HepG2 (cell line): ENCODE measurements around the gene CALR. TPM values are rescaled to one million over a fixed set of nuclear protein-coding genes. Genes with fewer than 3 reads are reported as not detected.

Source experiments
- ATF4 ChIP-seq, 2 experiments: fragments of 450-650 bp in 1 of 2; sonication (generic) in 1 of 2; formaldehyde crosslinking; IDR thresholded peaks; 2 replicates each; pipeline versions ENCODE4 v1.5.0 to v1.8.0; 2020 to 2022; ENCODE audit warnings: mild to moderate bottlenecking in 1 of 2, missing genetic modification reagents in 1 of 2
- DPF2 ChIP-seq: sonication (generic); formaldehyde crosslinking; IDR thresholded peaks from 2 replicates; pipeline ENCODE4 v1.4.0; 2020; ENCODE audit warnings: mild to moderate bottlenecking, low read depth, missing genetic modification reagents, borderline replicate concordance
- ELF4 ChIP-seq: sonication (generic); formaldehyde crosslinking; IDR thresholded peaks from 2 replicates; pipeline ENCODE4 v1.5.0; 2020; ENCODE audit warnings: missing genetic modification reagents, mild to moderate bottlenecking, moderate library complexity, borderline replicate concordance
- EZH2 ChIP-seq: conservative IDR thresholded peaks from 2 replicates; pipeline ENCODE4 v1.6.1; 2012; ENCODE audit warnings: mild to moderate bottlenecking, low read depth, low read length, moderate library complexity
- MED8 ChIP-seq: sonication (generic); formaldehyde crosslinking; IDR thresholded peaks from 2 replicates; pipeline ENCODE4 v1.8.1; 2023; ENCODE audit warnings: mild to moderate bottlenecking, missing genetic modification reagents; ENCODE audit not compliant: insufficient replicate concordance
- NPAS2 ChIP-seq: sonication (generic); formaldehyde crosslinking; IDR thresholded peaks from 2 replicates; pipeline ENCODE4 v1.8.0; 2022; ENCODE audit warnings: mild to moderate bottlenecking, missing genetic modification reagents, borderline replicate concordance
- NR2F2 ChIP-seq: IDR thresholded peaks from 2 replicates; pipeline ENCODE4 v1.6.1; 2012; ENCODE audit warnings: low read depth, inconsistent platforms, borderline replicate concordance
- RNF2 ChIP-seq: fragments of 450-650 bp; conservative IDR thresholded peaks from 2 replicates; pipeline ENCODE4 v1.6.1; 2016; ENCODE audit warnings: low read depth
- SALL1 ChIP-seq: sonication (generic); formaldehyde crosslinking; IDR thresholded peaks from 2 replicates; pipeline ENCODE4 v1.8.0; 2022; ENCODE audit warnings: mild to moderate bottlenecking, missing genetic modification reagents
- TBL1XR1 ChIP-seq: fragments of 150-350 bp; IDR thresholded peaks from 2 replicates; pipeline ENCODE4 v1.6.1; 2014; ENCODE audit warnings: borderline replicate concordance, low read length; ENCODE audit not compliant: partially characterized antibody
- THAP8 ChIP-seq: sonication (generic); formaldehyde crosslinking; IDR thresholded peaks from 2 replicates; pipeline ENCODE4 v1.5.1; 2020; ENCODE audit warnings: missing genetic modification reagents, mild to moderate bottlenecking, borderline replicate concordance
- ZBTB49 ChIP-seq: sonication (generic); formaldehyde crosslinking; IDR thresholded peaks from 2 replicates; pipeline ENCODE4 v1.4.0; 2020; ENCODE audit warnings: missing genetic modification reagents, borderline replicate concordance
- ZNF329 ChIP-seq: sonication (generic); formaldehyde crosslinking; IDR thresholded peaks from 2 replicates; pipeline ENCODE4 v1.9.0; 2021; ENCODE audit warnings: low read depth, mild to moderate bottlenecking, missing genetic modification reagents
- ZNF549 ChIP-seq: sonication (generic); formaldehyde crosslinking; IDR thresholded peaks from 2 replicates; pipeline ENCODE4 v1.5.0; 2020; ENCODE audit warnings: missing genetic modification reagents
- ZNF558 ChIP-seq: sonication (generic); formaldehyde crosslinking; IDR thresholded peaks from 2 replicates; pipeline ENCODE4 v1.9.0; 2022; ENCODE audit warnings: mild to moderate bottlenecking, missing genetic modification reagents, borderline replicate concordance
- ZNF569 ChIP-seq: sonication (generic); formaldehyde crosslinking; IDR thresholded peaks from 2 replicates; pipeline ENCODE4 v1.5.0; 2020; ENCODE audit warnings: mild to moderate bottlenecking, missing genetic modification reagents, moderate library complexity, borderline replicate concordance
- ZNF749 ChIP-seq: sonication (generic); formaldehyde crosslinking; IDR thresholded peaks from 2 replicates; pipeline ENCODE4 v1.8.0; 2022; ENCODE audit warnings: mild to moderate bottlenecking, missing genetic modification reagents, moderate library complexity, borderline replicate concordance
- polyA plus RNA-seq, 8 experiments: library from polyadenylated mRNA; depleted of rRNA in 3 of 8; stranded (reverse) in 7 of 8; unstranded in 1 of 8; fragments of >200 nt; fragmentation: Illumina TruSeq in 4 of 8; extraction: Trizol in 4 of 8; gene quantifications; 2 replicates each; pipeline versions ENCODE4 v1.2.1 to v1.2.3, GENCODE V29; 2011 to 2016; ENCODE audit warnings: low read depth in 4 of 8, missing spikeins in 1 of 8, mixed read lengths in 1 of 8; ENCODE audit not compliant: insufficient read depth in 1 of 8
- total RNA-seq, 5 experiments: library from RNA; depleted of rRNA; stranded (reverse); fragments of >200 nt; fragmentation: Illumina TruSeq; extraction: Trizol; gene quantifications; 2 replicates each; pipeline ENCODE4 v1.2.3, GENCODE V29; 2016; ENCODE audit warnings: low read depth in 1 of 5
- TF ChIP-seq, protein P1 (sequence below): IDR thresholded peaks from 2 replicates; pipeline ENCODE4 v1.4.0; 2020; ENCODE audit warnings: mild to moderate bottlenecking, missing genetic modification reagents
- TF ChIP-seq, protein P2 (sequence below): sonication (generic); formaldehyde crosslinking; IDR thresholded peaks from 2 replicates; pipeline ENCODE4 v1.5.1; 2020; ENCODE audit warnings: mild to moderate bottlenecking, missing genetic modification reagents, borderline replicate concordance

CALR gene
- total and polyA plus RNA-seq, 2 of the 13 experiments (the other 11 are each of a cell fraction or from before 2014, with no cell fraction given): 898 to 934 TPM

GRCh38 chr19:12890787-12891552 is 47.4 kb upstream of the CALR start, which contains the start of gene GCDH (continued):
- TF ChIP-seq NPAS2 (no peak), NR2F2 (no peak), DPF2 (CRISPR knock-in tag) (no peak), ATF4 (CRISPR knock-in tag; IDR thresholded peaks at IDR 0.05) (no peak), ZNF549 (CRISPR knock-in tag) (no peak), ZNF558 (CRISPR knock-in tag) (no peak; the same call in 1 of the 2 replicates), RNF2 (peak; percentile 93), EZH2 (no peak), ZBTB49 (no peak), SALL1 (CRISPR knock-in tag) (no peak; the same call in 1 of the 2 replicates), ZNF749 (peak; percentile 20; the same call in 1 of the 2 replicates), ZNF569 (CRISPR knock-in tag) (0 out of 2 replicates have a peak, but pooled peaks have one; percentile 54), TBL1XR1 (no peak), ZNF329 (no peak), THAP8 (CRISPR knock-in tag) (no peak), MED8 (CRISPR knock-in tag) (no peak), ELF4 (CRISPR knock-in tag) (peak; percentile 77; the same call in 1 of the 2 replicates)
- TF ChIP-seq, protein P1, sequence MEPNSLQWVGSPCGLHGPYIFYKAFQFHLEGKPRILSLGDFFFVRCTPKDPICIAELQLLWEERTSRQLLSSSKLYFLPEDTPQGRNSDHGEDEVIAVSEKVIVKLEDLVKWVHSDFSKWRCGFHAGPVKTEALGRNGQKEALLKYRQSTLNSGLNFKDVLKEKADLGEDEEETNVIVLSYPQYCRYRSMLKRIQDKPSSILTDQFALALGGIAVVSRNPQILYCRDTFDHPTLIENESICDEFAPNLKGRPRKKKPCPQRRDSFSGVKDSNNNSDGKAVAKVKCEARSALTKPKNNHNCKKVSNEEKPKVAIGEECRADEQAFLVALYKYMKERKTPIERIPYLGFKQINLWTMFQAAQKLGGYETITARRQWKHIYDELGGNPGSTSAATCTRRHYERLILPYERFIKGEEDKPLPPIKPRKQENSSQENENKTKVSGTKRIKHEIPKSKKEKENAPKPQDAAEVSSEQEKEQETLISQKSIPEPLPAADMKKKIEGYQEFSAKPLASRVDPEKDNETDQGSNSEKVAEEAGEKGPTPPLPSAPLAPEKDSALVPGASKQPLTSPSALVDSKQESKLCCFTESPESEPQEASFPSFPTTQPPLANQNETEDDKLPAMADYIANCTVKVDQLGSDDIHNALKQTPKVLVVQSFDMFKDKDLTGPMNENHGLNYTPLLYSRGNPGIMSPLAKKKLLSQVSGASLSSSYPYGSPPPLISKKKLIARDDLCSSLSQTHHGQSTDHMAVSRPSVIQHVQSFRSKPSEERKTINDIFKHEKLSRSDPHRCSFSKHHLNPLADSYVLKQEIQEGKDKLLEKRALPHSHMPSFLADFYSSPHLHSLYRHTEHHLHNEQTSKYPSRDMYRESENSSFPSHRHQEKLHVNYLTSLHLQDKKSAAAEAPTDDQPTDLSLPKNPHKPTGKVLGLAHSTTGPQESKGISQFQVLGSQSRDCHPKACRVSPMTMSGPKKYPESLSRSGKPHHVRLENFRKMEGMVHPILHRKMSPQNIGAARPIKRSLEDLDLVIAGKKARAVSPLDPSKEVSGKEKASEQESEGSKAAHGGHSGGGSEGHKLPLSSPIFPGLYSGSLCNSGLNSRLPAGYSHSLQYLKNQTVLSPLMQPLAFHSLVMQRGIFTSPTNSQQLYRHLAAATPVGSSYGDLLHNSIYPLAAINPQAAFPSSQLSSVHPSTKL (CRISPR knock-in tag): no peak; the same call in 1 of the 2 replicates
- TF ChIP-seq, protein P2, sequence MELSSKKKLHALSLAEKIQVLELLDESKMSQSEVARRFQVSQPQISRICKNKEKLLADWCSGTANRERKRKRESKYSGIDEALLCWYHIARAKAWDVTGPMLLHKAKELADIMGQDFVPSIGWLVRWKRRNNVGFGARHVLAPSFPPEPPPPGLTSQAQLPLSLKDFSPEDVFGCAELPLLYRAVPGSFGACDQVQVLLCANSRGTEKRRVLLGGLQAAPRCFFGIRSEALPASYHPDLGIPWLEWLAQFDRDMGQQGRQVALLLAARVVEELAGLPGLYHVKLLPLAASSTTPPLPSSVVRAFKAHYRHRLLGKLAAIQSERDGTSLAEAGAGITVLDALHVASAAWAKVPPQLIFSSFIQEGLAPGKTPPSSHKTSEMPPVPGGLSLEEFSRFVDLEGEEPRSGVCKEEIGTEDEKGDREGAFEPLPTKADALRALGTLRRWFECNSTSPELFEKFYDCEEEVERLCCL (CRISPR knock-in tag): no peak; the same call in 1 of the 2 replicates
